Cerebellar nuclear complex (tissue), 1 donor: Measurements from ENCODE around the gene TMEM200A.
"Not testable (repeated sequence)": the region's sequence is repeated elsewhere in the genome, so short reads cannot be mapped to it uniquely, and the experiment has no call there.

Source experiments
- DNase-seq, 2 experiments: peaks; one replicate each; lab custom pipeline; 2025; lab: John Stamatoyannopoulos, UW

TMEM200A gene

DNA sequence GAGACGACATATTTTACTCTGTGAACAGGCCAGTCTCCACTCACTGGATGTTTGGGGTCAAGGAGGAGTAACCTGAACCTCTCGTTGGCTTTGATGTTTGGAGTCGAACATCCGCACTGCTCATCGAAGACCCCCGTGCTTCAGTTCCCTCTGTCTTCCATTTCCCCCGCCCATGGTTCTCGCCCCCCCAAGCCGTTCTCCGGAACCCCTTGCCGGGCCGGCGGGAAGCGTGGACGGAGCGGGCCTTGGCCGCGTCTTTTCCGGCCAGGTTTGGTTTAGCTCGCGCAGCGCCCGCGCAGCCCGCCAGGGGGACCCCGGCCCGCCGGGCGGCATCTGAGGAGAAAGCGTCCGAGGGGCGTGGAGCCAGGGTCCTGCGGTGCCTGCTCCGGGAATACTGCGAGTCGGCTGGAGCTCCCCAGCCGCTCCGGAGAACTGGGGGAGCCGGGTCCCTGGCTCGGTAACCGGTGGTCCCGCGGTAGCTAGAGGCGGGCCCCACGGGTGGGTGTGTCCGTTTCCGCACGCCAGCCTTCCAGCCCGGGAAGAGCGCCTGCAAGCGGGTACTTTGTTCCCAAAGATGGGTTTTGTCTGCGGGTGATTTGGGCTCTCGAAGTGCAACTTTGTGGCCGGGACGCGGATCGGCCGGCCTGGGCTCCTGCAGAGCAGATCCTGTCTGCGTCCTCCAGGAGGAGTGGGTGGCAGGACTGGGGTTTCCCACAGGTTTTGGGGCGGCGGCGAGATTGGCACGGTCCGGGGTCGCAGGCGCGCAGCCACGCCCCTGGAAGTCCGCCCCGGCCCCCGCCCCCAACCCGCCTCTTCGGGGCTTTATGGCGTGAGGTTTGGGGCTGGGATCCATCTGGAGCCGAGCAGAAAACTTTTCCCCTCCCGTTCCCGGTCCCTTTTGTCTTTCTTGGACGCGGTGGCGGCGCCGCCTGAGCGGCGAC lies at the start of gene TMEM200A:
Gene TMEM200A (plus strand): TSS at position 852 of the 941 bp plus-strand sequence. CDS start 74,406 bp downstream, outside the sequence.
- DNase-seq: no peak

DNA sequence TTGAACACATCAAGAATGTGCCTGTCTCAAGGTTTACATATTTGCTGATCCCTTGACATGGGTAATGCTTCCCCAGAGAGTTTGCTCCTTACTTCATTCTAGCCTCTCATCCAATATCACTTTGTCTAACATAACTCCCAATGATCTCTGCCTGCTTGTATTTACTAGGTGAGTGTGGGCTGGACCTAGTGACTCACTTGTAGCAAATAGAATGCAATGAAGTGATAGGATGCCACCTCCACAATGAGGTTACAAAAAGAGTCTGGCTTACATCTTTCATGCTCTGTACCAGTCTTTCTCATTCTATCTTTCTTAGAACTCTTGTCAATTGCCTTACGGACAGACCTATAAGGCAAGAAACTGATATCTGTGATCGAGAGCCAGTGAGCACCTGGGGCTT lies 44.9 kb upstream of the TMEM200A start:
- DNase-seq: no peak

DNA sequence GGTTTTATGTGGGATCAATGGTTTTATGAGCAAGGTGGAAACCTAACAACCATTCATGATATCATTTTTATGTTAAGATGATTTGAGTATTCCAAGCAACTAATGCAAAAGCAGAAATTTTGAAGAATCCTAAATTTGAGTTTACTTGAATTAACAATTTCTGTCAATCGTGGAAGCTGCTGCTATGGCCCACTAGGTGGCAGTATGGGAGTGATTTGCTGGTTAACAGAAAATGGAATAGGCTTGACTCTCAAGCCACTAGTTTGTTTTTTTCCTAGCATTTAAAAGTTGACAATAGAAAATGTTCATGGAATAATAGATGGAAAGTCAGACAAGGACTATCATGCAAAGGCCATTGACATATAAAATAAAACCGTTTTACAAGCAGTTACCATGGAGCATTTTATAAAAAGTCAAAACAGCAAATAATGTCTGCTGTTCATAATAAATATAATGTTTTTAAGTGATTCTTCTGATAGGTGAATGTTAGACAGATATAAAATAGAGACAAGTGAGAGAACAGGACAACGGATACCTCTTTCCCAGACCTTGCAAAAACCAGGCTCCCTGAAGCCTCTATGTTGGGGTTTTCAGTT lies 43.0 kb upstream of the TMEM200A start:
- no peak for DNase-seq

DNA sequence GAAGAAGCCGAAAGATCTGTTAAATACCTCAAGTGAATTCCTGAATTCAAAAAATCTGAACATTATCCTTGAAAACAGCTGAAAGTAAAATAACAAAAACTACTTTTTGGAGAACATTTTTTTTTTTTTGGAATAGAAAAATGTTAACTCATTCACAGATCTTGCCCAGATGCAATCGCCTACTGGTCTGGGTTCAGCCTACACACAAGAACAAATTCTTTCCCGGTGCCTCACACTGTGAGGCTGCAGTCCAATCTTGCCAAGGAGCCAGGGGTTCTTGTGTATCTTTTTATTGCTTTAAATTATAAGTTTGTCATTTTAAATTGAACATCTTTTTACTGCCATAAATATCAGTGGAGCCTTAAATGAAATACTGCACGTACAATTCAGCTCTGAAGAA lies 41.2 kb upstream of the TMEM200A start:
- DNase-seq: no peak

DNA sequence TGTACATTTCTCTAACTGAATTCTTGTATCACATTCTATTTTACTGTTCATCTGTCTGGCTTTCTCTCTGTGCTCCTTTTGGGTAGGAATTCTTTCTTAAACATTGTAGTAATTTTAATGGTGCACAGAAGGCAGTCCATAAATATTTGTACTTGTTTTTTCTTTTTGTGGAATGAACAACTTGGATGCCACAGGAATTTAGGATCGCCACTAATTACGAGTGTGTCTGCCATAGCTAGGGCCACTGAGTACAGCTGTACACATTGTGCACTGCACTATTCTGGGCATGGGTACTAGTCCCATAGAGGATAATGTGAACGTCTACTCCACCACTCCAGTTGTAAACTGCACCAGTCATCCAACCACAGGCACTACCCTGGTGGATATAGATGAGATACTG lies 39.3 kb upstream of the TMEM200A start:
- no peak for DNase-seq

DNA sequence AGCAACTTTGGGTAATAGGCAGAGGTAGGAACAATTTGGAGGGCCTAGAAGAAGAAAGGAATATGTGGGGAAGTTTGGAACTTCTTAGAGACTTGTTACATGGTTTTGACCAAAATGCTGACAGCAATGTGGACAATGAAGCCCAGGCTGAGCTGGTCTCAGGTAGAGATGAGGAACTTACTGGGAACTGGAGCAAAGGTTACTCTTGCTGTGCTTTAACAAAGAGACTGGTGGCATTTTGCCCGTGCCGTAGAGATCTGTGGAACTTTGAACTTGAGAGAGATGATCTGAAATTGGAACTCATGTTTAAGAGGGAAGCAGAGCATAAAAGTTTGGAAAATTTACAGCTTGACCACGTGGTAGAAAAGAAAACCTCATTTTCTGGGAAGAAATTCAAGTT lies 28.3 kb upstream of the TMEM200A start:
- DNase-seq: no peak

DNA sequence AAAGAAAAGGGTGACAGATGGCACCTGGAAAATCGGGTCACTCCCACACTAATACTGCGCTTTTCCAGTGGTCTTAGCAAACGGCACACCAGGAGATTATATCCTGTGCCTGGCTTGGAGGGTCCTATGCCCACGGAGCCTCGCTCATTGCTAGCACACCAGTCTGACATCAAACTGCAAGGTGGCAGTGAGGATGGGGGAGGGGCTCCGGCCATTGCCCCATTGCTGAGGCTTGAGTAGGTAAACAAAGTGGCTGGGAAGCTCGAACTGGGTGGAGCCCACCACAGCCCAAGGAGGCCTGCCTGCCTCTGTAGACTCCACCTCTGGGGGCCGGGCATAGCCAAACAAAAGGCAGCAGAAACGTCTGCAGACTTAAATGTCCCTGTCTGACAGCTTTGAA lies 19.5 kb upstream of the TMEM200A start:
- not testable (repeated sequence) for DNase-seq

DNA sequence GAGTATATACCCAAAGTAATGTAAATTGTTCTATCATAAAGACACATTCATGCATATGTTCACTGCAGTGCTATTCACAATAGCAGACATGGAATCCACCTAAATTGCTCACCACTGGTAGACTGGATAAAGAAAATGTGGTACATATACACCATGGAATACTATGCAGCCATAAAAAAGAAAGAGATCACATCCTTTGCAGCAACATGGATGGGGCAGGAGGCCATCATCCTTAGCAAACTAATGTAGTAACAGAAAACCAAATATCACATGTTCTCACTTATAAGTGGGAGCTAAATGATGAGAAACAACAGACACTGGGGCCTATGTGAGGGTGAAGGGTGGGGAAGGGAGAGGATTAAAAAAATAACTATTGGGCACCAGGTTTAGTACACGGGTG lies 11.5 kb upstream of the TMEM200A start:
- DNase-seq: no peak

DNA sequence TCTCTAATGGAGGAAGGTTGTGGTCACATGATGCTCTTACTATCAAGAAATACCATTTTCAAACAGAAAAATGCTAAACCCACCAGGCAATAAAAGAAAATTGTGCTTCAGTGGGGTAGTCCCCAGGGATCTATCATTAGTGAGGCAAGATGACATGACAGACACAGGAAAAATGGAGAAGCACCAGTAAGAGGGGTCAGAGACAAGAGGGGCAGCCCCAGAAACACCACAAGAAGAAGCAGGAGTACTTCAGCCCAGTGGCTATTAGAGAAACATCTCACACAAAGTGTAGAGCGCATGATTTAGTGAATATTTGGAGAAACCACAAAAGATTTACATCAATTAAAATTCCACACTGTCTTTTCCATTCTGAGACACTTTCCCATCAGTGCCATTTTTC lies 10.2 kb upstream of the TMEM200A start:
- no peak for DNase-seq

DNA sequence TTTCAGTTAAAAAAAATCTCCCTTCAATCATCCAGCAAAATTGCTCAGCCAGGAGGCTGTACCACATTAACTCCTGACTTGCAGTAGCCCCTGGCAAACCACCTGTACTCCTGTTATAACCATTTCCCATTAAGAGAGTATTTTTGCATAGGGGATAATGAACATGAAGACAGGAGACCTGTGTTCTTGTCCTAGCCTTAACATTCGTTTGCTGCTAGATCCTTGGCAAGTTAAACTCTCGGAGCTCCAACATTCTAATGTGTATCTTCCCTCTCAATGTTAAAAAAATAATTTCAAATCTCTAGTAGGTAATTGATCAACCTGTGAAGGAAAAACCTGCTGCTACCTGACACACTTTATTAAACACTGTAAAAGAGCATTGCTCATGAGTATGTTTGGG lies 8.4 kb upstream of the TMEM200A start:
- no peak for DNase-seq

DNA sequence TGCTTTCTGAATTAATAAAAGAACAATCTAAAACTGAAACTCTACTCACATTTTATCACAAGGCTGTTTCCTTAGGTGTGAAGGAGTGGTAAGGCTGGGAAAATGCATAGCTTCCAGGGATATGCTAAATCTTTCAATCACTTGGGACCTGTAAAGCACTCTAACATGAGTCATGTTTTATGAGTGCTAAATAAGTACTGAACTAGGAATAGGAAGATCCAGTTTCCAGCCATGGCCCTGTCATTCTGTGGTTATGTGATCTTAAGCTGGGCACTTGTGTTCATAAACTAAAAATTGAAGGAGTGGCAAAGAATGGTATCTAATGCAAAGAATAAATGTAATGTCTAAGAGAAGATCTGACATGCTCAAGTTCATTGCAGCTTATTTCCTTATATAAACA lies 6.1 kb upstream of the TMEM200A start:
- no peak for DNase-seq

DNA sequence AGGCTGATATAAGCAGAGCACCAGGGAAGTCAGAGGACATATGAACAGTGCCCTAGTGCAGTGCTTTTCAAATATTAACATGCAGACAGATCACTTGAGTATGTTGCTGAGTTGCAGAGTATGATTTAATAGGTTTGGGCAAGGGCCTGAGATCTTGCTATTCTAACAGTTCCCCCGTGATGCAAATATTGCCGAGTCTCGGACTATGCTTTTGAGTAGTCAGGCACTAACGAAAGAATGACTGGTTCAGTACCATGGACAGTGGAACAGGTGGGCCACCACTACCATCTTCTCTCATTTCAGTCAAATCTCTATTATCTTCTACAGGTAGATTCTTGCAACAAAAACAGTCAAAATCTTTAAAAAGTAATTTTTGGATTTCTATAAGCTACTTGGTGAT lies 3.7 kb upstream of the TMEM200A start:
- no peak for DNase-seq

DNA sequence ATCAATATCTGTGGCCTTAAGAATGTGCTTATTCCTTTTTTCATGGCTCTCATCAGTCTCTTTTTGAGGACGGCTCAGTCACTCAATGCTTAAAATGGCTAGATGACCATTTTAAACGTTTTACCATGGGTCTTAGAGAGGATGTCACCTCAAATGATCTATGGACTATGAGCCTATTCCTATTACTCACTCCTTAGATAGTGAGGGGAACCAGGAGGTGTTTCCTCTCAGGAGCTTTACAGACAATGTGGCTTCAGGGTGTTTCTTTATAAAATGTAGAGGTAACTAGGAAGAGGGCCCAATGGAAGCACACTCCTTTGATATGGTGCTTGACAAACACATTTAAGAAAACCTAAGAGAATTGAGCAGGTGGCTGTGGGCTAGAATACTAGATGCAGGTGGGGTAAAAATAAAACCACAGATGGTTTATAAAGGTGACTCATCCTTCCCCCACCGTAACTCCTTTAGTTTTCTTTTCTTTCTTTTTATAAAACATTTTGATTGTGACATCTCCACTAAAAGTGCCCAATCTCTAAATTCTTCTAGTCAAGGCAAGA lies 1.5 kb upstream of the TMEM200A start:
- no peak for DNase-seq

DNA sequence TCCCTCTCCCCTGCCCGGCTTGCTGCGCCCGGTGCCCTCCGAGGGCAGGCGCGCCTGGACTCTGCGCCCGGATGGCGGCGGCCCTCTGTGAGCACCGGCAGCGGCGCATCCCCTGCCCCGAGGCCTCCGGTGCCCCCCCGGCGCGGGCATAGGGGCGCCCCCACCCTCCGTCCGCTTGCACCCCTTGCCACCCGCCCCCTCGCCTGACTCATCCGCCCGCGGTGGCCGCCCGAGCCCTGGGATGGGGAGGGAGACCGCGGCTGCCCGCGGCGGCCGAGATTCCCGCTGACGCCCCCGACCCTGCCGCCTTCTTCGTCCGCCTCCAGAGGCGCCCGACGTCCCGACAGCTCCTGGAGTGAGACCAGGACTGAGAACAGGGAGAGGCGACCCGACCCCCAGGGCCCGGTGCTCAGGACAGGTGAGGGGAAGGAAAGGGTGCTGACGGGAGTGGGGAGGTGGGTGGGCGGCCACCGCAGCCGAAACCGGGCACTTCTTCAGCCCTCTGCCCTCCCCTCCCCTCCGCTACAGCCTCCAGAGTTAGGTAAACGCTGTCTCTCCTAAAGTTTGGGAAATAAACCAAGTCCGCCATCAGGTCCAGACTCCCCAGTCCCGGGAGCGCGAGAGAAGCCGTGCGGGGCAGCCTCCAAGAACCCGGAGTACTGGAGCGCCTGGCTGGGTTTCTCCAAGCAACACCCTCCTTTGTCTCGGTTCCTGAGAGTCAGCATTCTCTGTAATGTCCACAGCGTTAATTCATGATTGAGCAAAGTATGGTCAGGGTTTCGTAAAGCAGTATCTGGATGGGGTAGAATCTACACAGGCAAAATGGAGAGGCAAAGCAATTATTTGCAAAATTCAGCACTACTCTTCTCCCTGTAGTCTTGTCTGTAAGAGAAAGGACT lies 539 bp downstream of the TMEM200A start:
- DNase-seq: no peak

DNA sequence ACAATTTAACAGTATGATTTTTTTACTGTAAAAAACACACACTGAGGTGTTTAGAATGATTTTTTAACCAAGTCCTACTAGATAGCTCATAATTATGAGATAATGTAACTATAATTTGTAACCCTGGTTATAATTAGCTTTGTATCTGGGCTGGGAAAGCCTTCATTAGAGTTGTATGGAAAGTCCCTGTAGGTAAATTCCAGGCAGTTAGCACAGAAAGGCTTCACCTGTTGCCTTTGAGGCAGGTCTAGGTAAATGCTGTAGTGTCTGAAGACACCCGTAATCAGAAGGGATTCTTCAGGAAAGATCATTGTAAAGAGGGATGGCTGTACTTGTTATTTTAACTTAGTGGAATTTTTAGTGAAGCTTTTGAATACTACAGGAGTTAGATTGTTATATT lies 1.9 kb downstream of the TMEM200A start:
- DNase-seq: no peak

DNA sequence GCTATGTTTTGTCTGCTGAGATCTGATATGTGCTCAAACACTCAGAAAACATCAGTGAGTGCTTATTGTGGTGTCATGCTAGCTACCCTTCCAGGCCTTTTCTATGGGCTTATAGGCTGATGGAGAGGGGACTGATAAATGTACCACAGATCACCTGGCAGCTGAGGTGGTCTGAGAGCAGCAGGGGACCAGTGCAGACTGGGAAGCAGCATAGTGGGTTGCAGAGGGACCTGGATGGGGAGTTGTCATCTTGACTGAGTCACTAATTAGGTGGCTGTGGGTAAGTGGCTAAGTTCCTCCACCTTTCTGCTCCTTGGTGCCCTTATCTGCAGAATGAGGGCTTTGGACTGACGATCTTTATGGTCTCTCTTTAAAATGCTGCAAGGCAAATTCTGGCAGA lies 2.8 kb downstream of the TMEM200A start:
- DNase-seq: no peak

DNA sequence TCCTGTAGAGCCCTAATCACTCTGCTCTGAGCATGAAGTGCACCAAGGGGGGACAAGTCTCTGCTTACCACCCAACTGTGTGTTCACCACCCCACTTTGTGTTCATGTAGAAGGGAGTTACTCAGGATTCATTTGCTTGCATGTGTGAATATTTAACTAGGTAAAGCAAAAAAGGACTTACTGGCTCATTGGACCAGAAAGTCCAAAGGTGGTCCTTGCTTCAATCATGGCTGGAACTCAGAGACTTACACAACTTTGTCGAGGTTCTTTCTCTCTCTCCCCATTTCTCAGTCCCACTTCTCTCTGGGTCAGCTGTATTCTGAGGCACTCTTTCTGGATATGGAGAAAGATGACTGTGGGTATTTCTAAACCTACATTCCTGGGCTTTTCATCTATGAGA lies 4.0 kb downstream of the TMEM200A start:
- no peak for DNase-seq

DNA sequence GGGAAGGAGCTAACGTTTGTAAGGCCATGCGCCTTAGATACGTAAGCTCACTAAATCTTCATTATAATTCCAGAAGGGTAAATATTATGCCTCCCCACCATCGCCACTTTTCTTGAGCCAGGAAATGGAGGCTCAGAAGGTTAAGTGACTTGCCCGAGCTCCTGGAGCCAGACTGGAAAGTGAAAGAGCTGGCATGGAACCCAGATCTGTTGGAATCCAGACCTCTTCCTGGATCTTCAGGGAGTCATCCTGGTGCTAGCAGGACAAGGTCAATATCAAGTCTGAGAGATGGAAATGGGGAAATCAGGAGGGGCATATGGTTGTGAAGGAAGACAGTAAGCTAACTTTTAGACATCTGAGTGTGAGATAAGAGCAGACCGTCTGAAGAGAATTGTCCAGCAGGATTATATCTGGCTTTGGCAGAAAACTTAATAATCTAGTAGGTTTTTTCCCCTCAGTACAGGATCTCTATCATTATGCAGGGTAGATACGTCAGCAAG lies 6.2 kb downstream of the TMEM200A start:
- no peak for DNase-seq

DNA sequence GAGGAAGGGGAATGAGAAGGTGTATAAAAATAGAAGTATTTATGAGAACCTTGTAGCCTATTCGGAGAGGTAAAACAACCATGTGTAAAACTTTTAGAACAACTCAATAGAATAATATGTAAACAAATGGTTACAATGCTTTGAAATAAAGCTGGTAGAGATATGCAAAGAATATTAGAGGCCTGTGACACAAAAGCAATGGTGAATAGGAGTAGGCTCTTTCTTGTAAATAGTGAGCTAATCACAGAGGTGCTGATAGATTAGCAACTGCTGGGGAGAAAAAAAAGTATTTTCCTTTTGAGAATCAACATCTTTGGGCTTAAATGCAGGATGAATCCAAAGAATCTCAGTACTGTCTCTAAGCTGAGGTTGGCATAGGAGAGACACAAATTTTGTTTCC lies 7.0 kb downstream of the TMEM200A start:
- no peak for DNase-seq

DNA sequence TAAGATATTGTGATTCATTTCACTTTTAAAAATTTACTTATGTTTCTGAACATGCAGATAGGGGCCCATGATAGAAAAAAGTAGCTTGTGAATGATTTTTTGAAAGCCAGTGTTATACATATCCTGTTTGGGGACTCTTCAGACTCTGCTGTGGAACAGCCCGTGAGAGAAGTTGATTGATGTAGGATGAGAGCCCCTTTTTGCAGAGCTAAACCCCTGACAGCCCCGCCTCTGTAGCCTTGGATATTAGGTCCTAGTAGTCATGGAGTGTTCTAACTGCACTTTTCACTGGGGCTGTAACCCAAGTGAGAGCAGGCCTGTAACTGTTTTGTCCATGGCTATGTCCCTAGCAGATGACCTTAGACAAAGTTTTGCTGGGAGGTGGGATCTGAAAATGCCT lies 8.2 kb downstream of the TMEM200A start:
- DNase-seq: no peak

DNA sequence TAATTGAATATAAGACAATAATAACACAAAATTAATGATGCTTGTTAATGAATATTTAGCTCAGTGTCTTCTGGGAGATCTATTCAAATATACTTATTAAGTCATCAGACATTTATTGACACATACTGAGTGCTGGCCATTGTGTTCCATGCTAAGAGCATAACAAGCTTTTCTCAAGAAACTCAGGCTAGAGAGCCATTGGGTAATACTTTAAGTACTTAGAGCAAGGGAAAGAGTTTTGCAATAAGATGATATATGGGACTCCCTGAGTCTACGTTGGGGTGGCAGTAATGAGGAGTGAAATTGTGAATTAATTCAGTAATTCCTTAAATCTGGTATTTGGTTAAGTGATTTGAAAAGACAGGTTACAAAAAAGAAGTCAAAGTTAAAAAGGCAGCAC lies 11.1 kb downstream of the TMEM200A start:
- DNase-seq: no peak

DNA sequence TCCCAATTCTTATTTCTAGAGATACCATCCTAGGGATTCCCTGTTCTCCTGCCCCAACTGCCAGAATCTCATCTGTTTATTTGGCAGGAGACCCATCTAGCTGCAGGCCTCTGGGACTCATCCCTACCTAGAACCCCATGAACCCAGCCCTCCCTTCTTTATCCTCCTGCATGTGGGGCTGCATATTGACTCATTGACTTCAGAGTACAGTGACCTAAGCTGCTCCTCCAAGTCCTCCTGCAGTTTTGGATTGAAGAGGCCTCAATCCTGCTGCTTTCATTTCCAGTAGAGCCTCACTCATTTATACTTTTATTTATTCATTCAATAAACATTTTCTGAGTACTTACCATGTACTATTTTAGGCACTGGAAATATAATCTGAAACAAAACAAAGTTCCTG lies 11.6 kb downstream of the TMEM200A start:
- DNase-seq: no peak
